CD4-positive, alpha-beta T cell (primary cell): ENCODE data around the gene TSKU. TPM values are rescaled to one million over a fixed set of nuclear protein-coding genes. Genes with fewer than 3 reads are reported as not detected.

ENCODE experiments used
- ATAC-seq: fragments of 200-7000 bp; cut with Tn5 transposase; one replicate; pipeline ENCODE4 v1.10.0; 2022; ENCODE audit warnings: mild to moderate bottlenecking; ENCODE audit not compliant: poor library complexity
- CTCF ChIA-PET: fragments of 350-600 bp; sonication (Branson Sonifier 250); formaldehyde crosslinking; loops from one replicate; lab custom pipeline; 2021; ENCODE audit warnings: antibody characterized with exemption, inconsistent platforms; lab: Charles Lee
- POLR2A ChIA-PET: fragments of 350-600 bp; sonication (Branson Sonifier 250); formaldehyde crosslinking; loops from one replicate; lab custom pipeline; 2021; ENCODE audit warnings: antibody characterized with exemption, inconsistent platforms; lab: Charles Lee
- DNase-seq, 14 experiments: peaks; one replicate each; pipeline ENCODE4 v3.0.0-alpha.2; 2013 to 2020; ENCODE audit warnings: mixed read lengths in 2 of 14
- H3K27ac ChIP-seq, 2 donors: one replicate each; pipeline versions ENCODE4 v1.5.1 to v1.7.0; 2013; ENCODE audit warnings: low read length in 2 of 2, low read depth in 1 of 2, mild to moderate bottlenecking in 1 of 2
- H3K27me3 ChIP-seq, 2 experiments: 1 replicate in 1 of 2; 2 replicates in 1 of 2; pipeline versions ENCODE4 v1.6.1 to v1.7.0; 2013; ENCODE audit warnings: low read length in 2 of 2, control low read depth in 1 of 2, mild to moderate bottlenecking in 1 of 2, moderate library complexity in 1 of 2; ENCODE audit not compliant: insufficient read depth in 2 of 2, control insufficient read depth in 1 of 2
- H3K36me3 ChIP-seq: one replicate; pipeline ENCODE4 v1.6.1; 2013; ENCODE audit warnings: low read length, control low read depth; ENCODE audit not compliant: insufficient read depth
- H3K4me1 ChIP-seq: one replicate; pipeline ENCODE4 v1.6.1; 2013; ENCODE audit warnings: low read length, control low read depth; ENCODE audit not compliant: insufficient read depth
- H3K4me3 ChIP-seq: one replicate; pipeline ENCODE4 v1.5.1; 2013; ENCODE audit warnings: mild to moderate bottlenecking, low read length, moderate library complexity
- H3K9me3 ChIP-seq, 2 experiments: 1 replicate in 1 of 2; 2 replicates in 1 of 2; pipeline versions ENCODE4 v1.6.1 to v1.7.0; 2013; ENCODE audit warnings: low read length in 2 of 2, mild to moderate bottlenecking in 2 of 2, control low read depth in 1 of 2, moderate library complexity in 1 of 2; ENCODE audit not compliant: control insufficient read depth in 1 of 2, insufficient read depth in 1 of 2
- H3K27ac Mint-ChIP-seq: one replicate; pipeline ENCODE4 v1.8.0; 2020; ENCODE audit warnings: mixed read lengths
- H3K27me3 Mint-ChIP-seq: one replicate; pipeline ENCODE4 v1.8.0; 2021; ENCODE audit warnings: mixed read lengths
- H3K36me3 Mint-ChIP-seq: one replicate; pipeline ENCODE4 v1.8.0; 2021; ENCODE audit warnings: low read depth, mixed read lengths
- H3K4me1 Mint-ChIP-seq: one replicate; pipeline ENCODE4 v1.8.0; 2021; ENCODE audit warnings: low read depth, mixed read lengths
- H3K4me3 Mint-ChIP-seq: one replicate; pipeline ENCODE4 v1.8.0; 2020; ENCODE audit warnings: mild to moderate bottlenecking, mixed read lengths
- H3K9me3 Mint-ChIP-seq: one replicate; pipeline ENCODE4 v1.8.0; 2020; ENCODE audit warnings: mixed read lengths
- intact Hi-C, 2 experiments: fragments of 100-400 bp; cut with DNase I in 1 of 2; cut with micrococcal nuclease in 1 of 2; formaldehyde crosslinking; loops; one replicate each; pipeline versions ENCODE4 v1.15.1 to v1.9.0; 2023 to 2025; cut with DNase I, micrococcal nuclease
- total RNA-seq, 174 experiments: library from RNA in 2 of 174; stranded (reverse) in 2 of 174; gene quantifications; one replicate each; pipeline ENCODE4 v1.2.3 and lab custom pipeline; 2021 to 2026
- TF ChIP-seq, protein P1 (sequence below): fragments of 200-600 bp; IDR thresholded peaks from one replicate; pipeline ENCODE4 v1.8.0; 2022; ENCODE audit warnings: antibody characterized with exemption, mild to moderate bottlenecking

TSKU gene
- total RNA-seq, 2 experiments from 2014 or later = 0.06 TPM; not detected in 1

GRCh38 chr11:76769645-76770586 is 13.2 kb upstream of the TSKU start:
- Histone ChIP-seq H3K36me3 (no peaks in the 10 kb centered on the region), H3K27me3 (no peaks in the 10 kb centered on the region), H3K4me3 (no peak overlapping the region), H3K27ac (no peak overlapping the region), H3K4me1 (peaks cover 35% of the 10 kb centered on the region), H3K9me3 (peaks cover 0 to 3% of the 10 kb centered on the region in 2 experiments)
- intact Hi-C loops = no loop called here
- H3K9me3 Mint-ChIP-seq = no peaks in the 10 kb centered on the region
- TF ChIP-seq, protein P1, sequence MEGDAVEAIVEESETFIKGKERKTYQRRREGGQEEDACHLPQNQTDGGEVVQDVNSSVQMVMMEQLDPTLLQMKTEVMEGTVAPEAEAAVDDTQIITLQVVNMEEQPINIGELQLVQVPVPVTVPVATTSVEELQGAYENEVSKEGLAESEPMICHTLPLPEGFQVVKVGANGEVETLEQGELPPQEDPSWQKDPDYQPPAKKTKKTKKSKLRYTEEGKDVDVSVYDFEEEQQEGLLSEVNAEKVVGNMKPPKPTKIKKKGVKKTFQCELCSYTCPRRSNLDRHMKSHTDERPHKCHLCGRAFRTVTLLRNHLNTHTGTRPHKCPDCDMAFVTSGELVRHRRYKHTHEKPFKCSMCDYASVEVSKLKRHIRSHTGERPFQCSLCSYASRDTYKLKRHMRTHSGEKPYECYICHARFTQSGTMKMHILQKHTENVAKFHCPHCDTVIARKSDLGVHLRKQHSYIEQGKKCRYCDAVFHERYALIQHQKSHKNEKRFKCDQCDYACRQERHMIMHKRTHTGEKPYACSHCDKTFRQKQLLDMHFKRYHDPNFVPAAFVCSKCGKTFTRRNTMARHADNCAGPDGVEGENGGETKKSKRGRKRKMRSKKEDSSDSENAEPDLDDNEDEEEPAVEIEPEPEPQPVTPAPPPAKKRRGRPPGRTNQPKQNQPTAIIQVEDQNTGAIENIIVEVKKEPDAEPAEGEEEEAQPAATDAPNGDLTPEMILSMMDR = no peak
- ATAC-seq = no peak
- POLR2A ChIA-PET = no interaction called here
- CTCF ChIA-PET = no interaction called here
- no peaks in the 10 kb centered on the region for H3K36me3 Mint-ChIP-seq
- H3K4me1 Mint-ChIP-seq = peaks cover 30% of the 10 kb centered on the region
- H3K4me3 Mint-ChIP-seq = no peak overlapping the region
- no peaks in the 10 kb centered on the region for H3K27me3 Mint-ChIP-seq
- no peak for DNase-seq
- no peak overlapping the region for H3K27ac Mint-ChIP-seq

DNA sequence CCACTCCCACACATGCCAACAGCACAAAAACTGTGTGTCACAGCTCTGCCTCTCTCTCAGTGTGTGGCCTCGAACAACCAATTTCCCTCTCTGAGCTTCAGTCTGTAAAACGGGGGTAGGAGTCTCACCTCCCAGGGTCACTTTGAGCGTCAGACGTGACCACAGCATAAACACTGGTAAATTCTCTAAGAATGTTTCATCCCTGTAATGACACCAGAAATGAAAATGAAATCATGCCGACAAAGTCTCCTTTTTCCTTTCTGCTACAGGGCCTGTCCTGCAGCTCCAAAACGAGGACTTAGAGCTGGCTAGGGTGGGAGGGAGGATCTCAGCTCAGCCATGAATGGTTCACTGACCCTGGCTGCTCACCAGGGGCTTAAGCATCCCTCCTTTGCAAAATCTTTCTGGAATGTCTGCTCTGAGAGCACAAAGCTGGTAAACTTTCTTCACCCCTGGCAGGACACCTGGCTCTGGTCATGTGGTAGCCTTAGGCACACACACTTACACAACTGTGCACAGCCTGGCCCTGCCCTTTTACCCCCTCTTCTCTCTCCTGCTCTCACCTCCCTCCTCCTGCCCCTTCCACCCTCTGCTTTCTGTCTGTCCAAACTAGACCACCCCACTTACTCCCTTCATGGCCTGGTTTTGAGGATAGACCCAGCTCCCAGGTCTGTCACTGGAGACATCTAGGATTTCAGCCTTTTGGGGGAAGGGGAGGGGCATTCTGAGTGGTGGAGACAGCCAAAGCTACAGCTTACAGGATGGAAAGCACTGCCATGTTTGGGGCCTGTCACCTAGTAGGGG is 12.3 kb upstream of the TSKU start:
- no peak overlapping the region for H3K4me3 Mint-ChIP-seq

DNA sequence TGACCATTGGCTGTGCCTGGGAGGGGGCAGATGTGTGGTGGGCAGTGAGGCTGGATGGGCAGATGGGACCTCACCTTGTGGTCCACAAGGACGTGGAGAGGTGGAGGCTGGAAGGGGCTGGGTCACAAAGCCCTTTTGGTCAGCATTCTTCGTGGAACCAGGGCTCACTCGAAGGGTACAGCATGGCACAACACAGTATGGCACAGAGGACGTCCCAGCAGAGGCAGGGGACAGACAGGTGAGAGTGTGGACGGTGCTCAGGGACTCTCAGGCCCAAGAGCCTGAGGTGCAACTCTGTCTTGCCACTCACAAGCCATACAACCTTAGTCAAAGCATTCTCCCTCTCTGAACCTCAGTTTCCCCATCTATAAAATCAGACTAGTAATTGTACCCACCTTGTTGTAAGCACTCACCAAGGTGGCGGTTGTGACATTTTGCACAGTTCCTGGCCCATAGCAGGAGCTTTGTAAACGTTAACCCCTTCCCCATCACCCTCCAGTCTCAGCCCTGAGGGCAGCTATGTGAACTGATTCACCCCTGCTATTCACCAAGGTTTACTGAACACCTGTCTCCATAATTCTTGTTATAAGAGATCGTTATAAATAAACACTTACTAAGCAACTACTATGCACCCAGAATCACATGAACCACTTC is 11.6 kb upstream of the TSKU start:
- Mint-ChIP-seq H3K4me3 (no peak overlapping the region), H3K36me3 (peaks cover 2% of the 10 kb centered on the region), H3K27me3 (no peaks in the 10 kb centered on the region), H3K4me1 (peaks cover 30% of the 10 kb centered on the region), H3K9me3 (peaks cover 5% of the 10 kb centered on the region), H3K27ac (no peak overlapping the region)
- H3K27ac ChIP-seq = no peak overlapping the region
- no peak overlapping the region for H3K4me3 ChIP-seq
- ChIA-PET CTCF (no interaction called here), POLR2A (interaction anchor here (0.6 kb wide), 1 partner anchor 477 kb away, joined by 3 read pairs; no protein-coding TSS in a partner anchor)
- DNase-seq = no peak
- intact Hi-C loops = no loop called here
- H3K4me1 ChIP-seq = peaks cover 31% of the 10 kb centered on the region
- H3K27me3 ChIP-seq = no peaks in the 10 kb centered on the region
- no peaks in the 10 kb centered on the region for H3K36me3 ChIP-seq
- peaks cover 10 to 15% of the 10 kb centered on the region in 2 experiments for H3K9me3 ChIP-seq
- no peak for ATAC-seq
- TF ChIP-seq, protein P1 = no peak

More for the DNA sequence above, 12.3 kb upstream of the TSKU start:
- Histone ChIP-seq H3K9me3 (peaks cover 7 to 8% of the 10 kb centered on the region in 2 experiments), H3K27me3 (no peaks in the 10 kb centered on the region), H3K27ac (no peak overlapping the region), H3K36me3 (no peaks in the 10 kb centered on the region), H3K4me1 (peaks cover 35% of the 10 kb centered on the region), H3K4me3 (no peak overlapping the region)
- no peaks in the 10 kb centered on the region for H3K36me3 Mint-ChIP-seq
- peaks cover 30% of the 10 kb centered on the region for H3K4me1 Mint-ChIP-seq
- ChIA-PET POLR2A (no interaction called here), CTCF (no interaction called here)
- intact Hi-C loops = no loop called here
- H3K27ac Mint-ChIP-seq = no peak overlapping the region
- DNase-seq (no peak), ATAC-seq (no peak)
- H3K9me3 Mint-ChIP-seq = peaks cover 2% of the 10 kb centered on the region
- TF ChIP-seq, protein P1 = no peak
- H3K27me3 Mint-ChIP-seq = no peaks in the 10 kb centered on the region
